Measurements from ENCODE around the gene KICS2. TPM values are rescaled to one million over a fixed set of nuclear protein-coding genes. Genes with fewer than 3 reads are reported as not detected.

The KICS2 gene
- total and polyA plus RNA-seq, 2 of the 8 experiments (the other 6 are each of a cell fraction or from before 2014, with no cell fraction given): 5.6 to 9.5 TPM

- Histone ChIP-seq H2BK20ac (ENCODE audit: low read length) (no peak overlapping the region), H3K4me3 (ENCODE audit: extremely low read depth in 1 of 4, insufficient read depth in 2 of 4, low read depth in 3 of 4, low read length in 4 of 4) (no peak overlapping the region), H3K27me3 (replicated peaks in 1 of 4; ENCODE audit: control insufficient read depth in 3 of 4, extremely low read depth in 1 of 4, insufficient read depth in 3 of 4, low read length in 3 of 4) (no peaks in the 10 kb centered on the region), H3K4me1 (replicated peaks in 1 of 4; ENCODE audit: control insufficient read depth in 3 of 4, insufficient read depth in 4 of 4, low read length in 3 of 4) (no peaks in the 10 kb centered on the region), H3K23me2 (ENCODE audit: low read depth, low read length) (no peaks in the 10 kb centered on the region), H3K14ac (ENCODE audit: insufficient read length) (no peak overlapping the region), H3K18ac (ENCODE audit: extremely low read depth, low read length) (no peak overlapping the region), H4K8ac (ENCODE audit: extremely low read depth, insufficient read depth, low read length) (no peak overlapping the region), H3K4me2 (ENCODE audit: insufficient read depth in 1 of 2, low read depth in 2 of 2, low read length in 2 of 2) (no peak overlapping the region), H3K9me3 (ENCODE audit: insufficient read depth in 2 of 2, low read depth in 1 of 2, low read length in 1 of 2) (no peaks in the 10 kb centered on the region), H2BK5ac (ENCODE audit: low read depth, low read length) (no peak overlapping the region), H3K36me3 (ENCODE audit: control insufficient read depth in 2 of 4, insufficient read depth in 4 of 4, low read length in 3 of 4) (peaks cover 0 to 10% (median 6%) of the 10 kb centered on the region in 4 experiments; a peak in 4 of 8 replicates), H3K79me1 (ENCODE audit: low read depth, low read length) (no peaks in the 10 kb centered on the region), H3K79me2 (ENCODE audit: control insufficient read depth in 1 of 2, insufficient read depth in 2 of 2, low read length in 2 of 2) (no peaks in the 10 kb centered on the region), H3K9ac (replicated peaks in 1 of 4; ENCODE audit: extremely low read depth in 1 of 4, low read depth in 3 of 4, low read length in 3 of 4) (no peak overlapping the region), H2AK5ac (ENCODE audit: low read depth, low read length) (no peak overlapping the region), H3K56ac (replicated peaks; ENCODE audit: insufficient read length, low read depth, low read length) (no peak overlapping the region), H3K4ac (replicated peaks; ENCODE audit: insufficient read length, low read depth, low read length) (no peak overlapping the region), H2BK120ac (replicated peaks; ENCODE audit: low read depth, low read length) (no peak overlapping the region), H2BK15ac (ENCODE audit: low read length) (no peak overlapping the region), H4K20me1 (replicated peaks in 1 of 2; ENCODE audit: control insufficient read depth in 1 of 2, insufficient read depth in 2 of 2, low read length in 2 of 2) (no peaks in the 10 kb centered on the region), H4K5ac (ENCODE audit: insufficient read length, low read depth, low read length) (no peak overlapping the region), H4K91ac (replicated peaks; ENCODE audit: insufficient read length, low read length) (no peak overlapping the region), H3K27ac (ENCODE audit: low read depth, low read length) (no peak overlapping the region), H3K23ac (ENCODE audit: insufficient read length) (no peak overlapping the region), H2AFZ (ENCODE audit: low read length) (no peak overlapping the region), H2BK12ac (ENCODE audit: low read depth, low read length) (no peak overlapping the region)
- no peak for FAIRE-seq
- CTCF ChIA-PET (ENCODE audit: partially characterized antibody): interaction anchor here (0.6 kb wide), 1 partner anchor 363 kb away, joined by 3 read pairs; no protein-coding TSS in a partner anchor
- POLR2A ChIA-PET (ENCODE audit: partially characterized antibody): no interaction called here
- 100% methylated on average over 1 of the region's 1 CpG; no CpG with 5 or more reads in 1 of the 2 experiments for WGBS, 2 experiments (ENCODE audit: extremely low coverage in 1 of 2, insufficient coverage in 1 of 2, insufficient read length in 1 of 2, insufficient replicate concordance in 2 of 2, low coverage in 1 of 2, low lambda C conversion rate in 2 of 2, missing lambda C conversion rate in 1 of 2)
- TF ChIP-seq ZNF274 (IDR thresholded peaks at IDR 0.05; ENCODE audit: borderline replicate concordance, extremely low read depth, low read length) (no peak), CEBPB (IDR thresholded peaks at IDR 0.05; ENCODE audit: low read depth, low read length) (no peak), JUN (IDR thresholded peaks at IDR 0.05; ENCODE audit: low read depth, low read length) (no peak), CTCF (IDR thresholded peaks at IDR 0.05; ENCODE audit: control extremely low read depth in 1 of 3, insufficient read depth in 1 of 3, low read depth in 1 of 3, low read length in 3 of 3) (no peak), KDM4A (IDR thresholded peaks at IDR 0.05; ENCODE audit: low read depth, low read length, severe bottlenecking) (no peak)
- no peak for DNase-seq (ENCODE audit: low read depth in 1 of 2, low spot score in 2 of 2)
Measured at GRCh38 chr12:64189530-64189929, 32.6 kb downstream of the KICS2 start.
